Activated CD4-positive, alpha-beta T cell treated with anti-CD3 and anti-CD28 coated beads, Interleukin-10, Interleukin-2, amounts not matched to agents 100 ng/mL and 50 ng/mL, durations not matched to agents 16 hours and 8 hours (primary cell): ENCODE results near the gene STARD3NL.
"Not testable (repeated sequence)": the region's sequence is repeated elsewhere in the genome, so short reads cannot be mapped to it uniquely, and the experiment has no call there.

Experiments used
- DNase-seq: peaks from one replicate; pipeline ENCODE4 v3.0.0-alpha.2; 2020

Gene STARD3NL

GRCh38 chr7:38178004-38178694 lies at the start of gene STARD3NL:
TSS of gene STARD3NL (plus strand) at chr7:38178245. CDS start at chr7:38207505, 29,260 bp downstream.
- peak; percentile 99 for DNase-seq

GRCh38 chr7:38129162-38129561 lies 48.9 kb upstream of the STARD3NL start:
- DNase-seq, result no peak

- DNase-seq, result no peak
Measured at GRCh38 chr7:38129579-38129978, 48.5 kb upstream of the STARD3NL start.

- no peak for DNase-seq
Measured at GRCh38 chr7:38138171-38138570, 39.9 kb upstream of the STARD3NL start.

GRCh38 chr7:38141187-38141586 lies 36.9 kb upstream of the STARD3NL start:
- no peak for DNase-seq

GRCh38 chr7:38142736-38143135 lies 35.3 kb upstream of the STARD3NL start:
- no peak for DNase-seq

- DNase-seq, result no peak
Measured at GRCh38 chr7:38147005-38147404, 31.0 kb upstream of the STARD3NL start.

- DNase-seq, result no peak
Measured at GRCh38 chr7:38151556-38151955, 26.5 kb upstream of the STARD3NL start.

- no peak for DNase-seq
Measured at GRCh38 chr7:38153515-38153914, 24.5 kb upstream of the STARD3NL start.

GRCh38 chr7:38154278-38154677 lies 23.8 kb upstream of the STARD3NL start:
- DNase-seq, result no peak

GRCh38 chr7:38160003-38160571 lies 18.0 kb upstream of the STARD3NL start:
- DNase-seq, result no peak

- no peak for DNase-seq
Measured at GRCh38 chr7:38162036-38162435, 16.0 kb upstream of the STARD3NL start.

- DNase-seq, result no peak
Measured at GRCh38 chr7:38163671-38164070, 14.4 kb upstream of the STARD3NL start.

- no peak for DNase-seq
Measured at GRCh38 chr7:38168890-38169570, 9.0 kb upstream of the STARD3NL start.

- peak; percentile 19 for DNase-seq
Measured at GRCh38 chr7:38169847-38170246, 8.2 kb upstream of the STARD3NL start.

GRCh38 chr7:38171623-38172391 lies 6.2 kb upstream of the STARD3NL start:
- peak; percentile 80 for DNase-seq

- not testable (repeated sequence) for DNase-seq
Measured at GRCh38 chr7:38175547-38175946, 2.5 kb upstream of the STARD3NL start.

GRCh38 chr7:38177621-38178003 lies 433 bp upstream of the STARD3NL start:
- DNase-seq, result no peak

- peak; percentile 21 for DNase-seq
Measured at GRCh38 chr7:38178695-38179344, 775 bp downstream of the STARD3NL start.

GRCh38 chr7:38179776-38180226 lies 1.8 kb downstream of the STARD3NL start:
- DNase-seq, result no peak

GRCh38 chr7:38181111-38181510 lies 3.1 kb downstream of the STARD3NL start:
- DNase-seq, result no peak

- DNase-seq, result no peak
Measured at GRCh38 chr7:38182450-38182849, 4.4 kb downstream of the STARD3NL start.
